ENCODE results near the gene ATAD1. TPM values are rescaled to one million over a fixed set of nuclear protein-coding genes. Genes with fewer than 3 reads are reported as not detected.

Gene ATAD1, protein sequence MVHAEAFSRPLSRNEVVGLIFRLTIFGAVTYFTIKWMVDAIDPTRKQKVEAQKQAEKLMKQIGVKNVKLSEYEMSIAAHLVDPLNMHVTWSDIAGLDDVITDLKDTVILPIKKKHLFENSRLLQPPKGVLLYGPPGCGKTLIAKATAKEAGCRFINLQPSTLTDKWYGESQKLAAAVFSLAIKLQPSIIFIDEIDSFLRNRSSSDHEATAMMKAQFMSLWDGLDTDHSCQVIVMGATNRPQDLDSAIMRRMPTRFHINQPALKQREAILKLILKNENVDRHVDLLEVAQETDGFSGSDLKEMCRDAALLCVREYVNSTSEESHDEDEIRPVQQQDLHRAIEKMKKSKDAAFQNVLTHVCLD
- 35.9 to 44.6 TPM (median 44.2 TPM) in 5 replicates for total RNA-seq (2022; extraction: Qiagen RNA extraction; ENCODE audit: low read depth)

DNA sequence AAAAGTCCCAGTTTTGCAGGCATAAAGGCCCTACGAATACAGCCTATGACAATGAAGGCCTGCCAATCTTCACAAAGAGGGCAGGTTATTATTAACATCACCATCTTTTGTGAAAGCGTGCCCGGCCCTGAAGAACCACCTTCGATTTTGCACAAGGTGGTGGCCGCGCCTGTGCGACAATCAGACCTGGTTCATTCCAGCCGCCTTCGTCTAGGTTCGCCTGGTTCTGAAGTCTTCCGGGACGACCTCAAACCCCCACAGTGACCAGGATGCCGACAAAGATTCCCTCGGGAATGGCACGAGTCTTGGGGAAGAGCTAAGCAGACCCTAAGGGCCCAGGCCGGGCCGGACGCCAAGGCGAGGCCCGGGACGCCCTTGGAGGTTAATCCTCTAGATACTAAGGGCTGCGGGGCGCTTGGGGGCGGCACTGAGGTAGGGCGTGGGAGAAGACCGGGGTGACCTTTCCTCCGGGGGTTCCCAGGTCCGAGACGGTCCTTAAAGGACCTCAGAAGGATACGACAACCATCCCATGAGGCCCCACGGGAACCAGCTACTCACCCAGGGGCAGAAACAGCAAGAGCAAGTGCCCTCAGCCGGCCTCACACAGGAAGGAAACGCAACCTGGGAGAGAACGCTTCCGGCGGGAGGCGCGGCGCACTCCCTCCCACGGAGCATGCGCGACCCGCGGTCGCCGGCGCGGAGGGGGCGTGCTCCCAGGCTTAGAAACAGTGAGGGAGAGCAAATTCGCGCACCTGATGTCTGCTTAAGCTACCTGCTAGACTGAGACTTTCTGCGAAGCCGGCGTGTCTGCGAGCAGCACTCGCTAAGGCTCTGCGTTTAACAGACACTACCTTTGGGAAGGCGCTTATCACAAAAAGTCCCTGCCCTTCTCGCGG, at the start of gene ATAD1:
Gene ATAD1 (minus strand): TSS at position 618 of the 896 bp plus-strand sequence. CDS start 3,627 bp downstream, outside the sequence.

DNA sequence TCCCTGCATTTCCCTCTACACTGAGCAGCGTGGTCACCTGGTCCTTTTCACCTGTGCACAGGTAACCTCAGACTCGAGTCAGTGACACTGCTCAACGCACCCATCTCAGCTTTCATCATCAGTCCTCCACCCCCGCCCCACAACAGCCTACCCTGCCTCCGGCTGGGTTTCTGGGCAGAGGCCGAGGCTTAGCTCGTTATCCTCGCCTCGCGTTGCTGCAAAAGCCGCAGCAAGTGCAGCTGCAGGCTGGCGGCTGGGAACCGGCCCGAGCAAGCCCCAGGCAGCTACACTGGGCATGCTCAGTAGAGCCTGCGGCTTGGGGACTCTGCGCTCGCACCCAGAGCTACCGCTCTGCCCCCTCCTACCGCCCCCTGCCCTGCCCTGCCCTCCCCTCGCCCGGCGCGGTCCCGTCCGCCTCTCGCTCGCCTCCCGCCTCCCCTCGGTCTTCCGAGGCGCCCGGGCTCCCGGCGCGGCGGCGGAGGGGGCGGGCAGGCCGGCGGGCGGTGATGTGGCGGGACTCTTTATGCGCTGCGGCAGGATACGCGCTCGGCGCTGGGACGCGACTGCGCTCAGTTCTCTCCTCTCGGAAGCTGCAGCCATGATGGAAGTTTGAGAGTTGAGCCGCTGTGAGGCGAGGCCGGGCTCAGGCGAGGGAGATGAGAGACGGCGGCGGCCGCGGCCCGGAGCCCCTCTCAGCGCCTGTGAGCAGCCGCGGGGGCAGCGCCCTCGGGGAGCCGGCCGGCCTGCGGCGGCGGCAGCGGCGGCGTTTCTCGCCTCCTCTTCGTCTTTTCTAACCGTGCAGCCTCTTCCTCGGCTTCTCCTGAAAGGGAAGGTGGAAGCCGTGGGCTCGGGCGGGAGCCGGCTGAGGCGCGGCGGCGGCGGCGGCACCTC, 45.3 kb upstream of the ATAD1 start, which contains the start of the genes KLLN and PTEN:
Gene KLLN (minus strand): TSS at position 481 of the 891 bp plus-strand sequence. CDS start 1,046 bp downstream, outside the sequence.
Gene PTEN (plus strand): TSS at position 573 of the 891 bp plus-strand sequence. CDS start 845 bp downstream, outside the sequence.

Other genes with a start within 250 kb of the ATAD1 start
- 17.2 to 23.2 TPM (median 21.4 TPM) in 5 replicates for gene PAPSS2, start 158.3 kb downstream of the ATAD1 start, total RNA-seq (2022; extraction: Qiagen RNA extraction; ENCODE audit: low read depth)
- gene KLLN, start 45.3 kb upstream of the ATAD1 start, total RNA-seq (2022; extraction: Qiagen RNA extraction; ENCODE audit: low read depth), result 0.38 to 0.63 TPM (median 0.52 TPM) in 5 replicates
- gene PTEN, start 45.4 kb upstream of the ATAD1 start, total RNA-seq (2022; extraction: Qiagen RNA extraction; ENCODE audit: low read depth), result 35.7 to 47.2 TPM (median 44.7 TPM) in 5 replicates

Measured in A549 treated with GW870086 at 1 μM for 4 hours (cell line).